ENCODE measurements around the gene SMG6.

- TF ChIP-seq CTCF (IDR thresholded peaks at IDR 0.05) (no peak), POLR2A (IDR thresholded peaks at IDR 0.05) (no peak), POLR2AphosphoS5 (IDR thresholded peaks at IDR 0.05) (no peak)
Observed at GRCh38 chr17:2227025-2227699, 76.4 kb downstream of the SMG6 start.
